Calu3 (cell line): Measurements from ENCODE around the gene LATS2. TPM values are rescaled to one million over a fixed set of nuclear protein-coding genes. Genes with fewer than 3 reads are reported as not detected.
A peak's percentile ranks its signal among the peaks of the same experiment; 100 is the strongest.
"Not testable (repeated sequence)": the region's sequence is repeated elsewhere in the genome, so short reads cannot be mapped to it uniquely, and the experiment has no call there.

Experiments used
- BruUV-seq: library from RNA; stranded (reverse); fragments of 400-500 nt; replicated peaks from 2 replicates; lab custom pipeline; 2021; lab: Mats Ljungman, UMichigan
- CTCF ChIA-PET: fragments of 300-600 bp; sonication (Branson Sonifier 250); formaldehyde crosslinking; loops from one replicate; lab custom pipeline; 2022; ENCODE audit warnings: antibody characterized with exemption; lab: Charles Lee
- DNase-seq: peaks from one replicate; pipeline ENCODE4 v3.0.0; 2022
- H3K27ac Mint-ChIP-seq: one replicate; pipeline ENCODE4 v1.8.0; 2022; ENCODE audit warnings: mixed read lengths; ENCODE audit not compliant: unreplicated experiment
- H3K27me3 Mint-ChIP-seq: one replicate; pipeline ENCODE4 v1.8.0; 2022; ENCODE audit warnings: mixed read lengths; ENCODE audit not compliant: unreplicated experiment
- H3K36me3 Mint-ChIP-seq: one replicate; pipeline ENCODE4 v1.8.0; 2022; ENCODE audit warnings: mild to moderate bottlenecking, moderate library complexity, mixed read lengths; ENCODE audit not compliant: insufficient read depth, unreplicated experiment
- H3K4me1 Mint-ChIP-seq: one replicate; pipeline ENCODE4 v1.8.0; 2022; ENCODE audit warnings: mild to moderate bottlenecking, low read depth, mixed read lengths; ENCODE audit not compliant: unreplicated experiment
- H3K4me3 Mint-ChIP-seq: one replicate; pipeline ENCODE4 v1.8.0; 2022; ENCODE audit warnings: mild to moderate bottlenecking, low read depth, moderate library complexity, mixed read lengths; ENCODE audit not compliant: unreplicated experiment
- H3K9me3 Mint-ChIP-seq: one replicate; pipeline ENCODE4 v1.8.0; 2022; ENCODE audit warnings: low read depth, mixed read lengths; ENCODE audit not compliant: unreplicated experiment
- CTCF ChIP-seq: fragments of 200-600 bp; IDR thresholded peaks from one replicate; pipeline ENCODE4 v1.8.0; 2022; ENCODE audit warnings: antibody characterized with exemption; ENCODE audit not compliant: unreplicated experiment
- intact Hi-C: fragments of 100-400 bp; cut with micrococcal nuclease; formaldehyde crosslinking; loops from one replicate; pipeline ENCODE4 v1.10.0; 2022; ENCODE audit not compliant: unreplicated experiment
- total RNA-seq: library from RNA; stranded (reverse); gene quantifications from 2 replicates; pipeline ENCODE4 v1.2.3, GENCODE V29; 2022

LATS2 gene
- total RNA-seq, 1 experiment from 2014 or later = 19.3 TPM

- Mint-ChIP-seq H3K9me3 (no peaks in the 10 kb centered on the region), H3K4me1 (peaks cover 8% of the 10 kb centered on the region), H3K27ac (peak overlapping the region; percentile 47), H3K36me3 (peaks cover 3% of the 10 kb centered on the region), H3K27me3 (no peaks in the 10 kb centered on the region), H3K4me3 (no peak overlapping the region)
- TF ChIP-seq CTCF = no peak
- TSS peak; percentile 22 for BruUV-seq
- intact Hi-C loops = no loop called here
- CTCF ChIA-PET = no interaction called here
- no peak for DNase-seq
Observed at GRCh38 chr13:20968745-20969144, 92.6 kb downstream of the LATS2 start.

DNA sequence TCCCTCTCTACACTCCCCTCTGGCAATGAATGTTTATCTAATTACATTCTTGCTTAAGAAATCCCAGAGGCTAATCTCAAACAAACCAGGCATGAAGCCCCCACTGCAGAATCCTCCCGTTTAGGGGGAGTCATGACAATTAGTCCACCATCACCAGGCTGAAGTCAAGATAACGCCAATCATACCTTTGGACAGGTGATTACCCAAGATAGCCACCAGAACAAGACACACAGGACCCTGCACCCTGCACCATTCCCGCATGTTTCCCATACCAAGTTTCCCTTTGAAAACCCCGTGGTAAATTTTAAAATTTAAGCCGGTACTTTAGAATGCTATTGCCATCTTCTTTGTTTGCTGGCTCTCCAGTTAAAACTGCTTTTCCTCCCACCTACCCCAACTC is 94.0 kb downstream of the LATS2 start:
- no peak for TF ChIP-seq CTCF
- no peak for DNase-seq
- no peaks in the 10 kb centered on the region for H3K36me3 Mint-ChIP-seq
- intact Hi-C loops = no loop called here
- H3K4me1 Mint-ChIP-seq = peaks cover 8% of the 10 kb centered on the region
- BruUV-seq = no TSS peak
- no peaks in the 10 kb centered on the region for H3K9me3 Mint-ChIP-seq
- no peak overlapping the region for H3K27ac Mint-ChIP-seq
- CTCF ChIA-PET = no interaction called here
- no peak overlapping the region for H3K4me3 Mint-ChIP-seq
- H3K27me3 Mint-ChIP-seq = no peaks in the 10 kb centered on the region

DNA sequence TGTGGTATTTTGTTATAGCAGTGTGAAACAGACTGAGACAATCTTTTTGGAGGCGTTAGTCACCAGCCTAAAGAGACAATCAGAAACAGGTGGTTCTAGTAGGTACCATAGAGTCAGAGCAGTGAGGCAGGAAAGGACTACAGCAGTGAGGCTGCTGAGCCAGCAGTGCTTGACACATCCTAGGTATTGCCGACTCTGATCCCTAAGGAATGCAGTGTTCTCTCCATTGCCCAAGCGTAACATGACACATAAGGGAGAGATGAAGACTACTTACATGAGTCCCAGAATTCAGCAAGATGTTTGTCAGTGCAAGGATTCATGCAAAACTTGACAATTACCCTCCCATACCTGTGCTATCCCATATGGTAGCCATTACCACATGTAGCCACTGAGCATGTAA is 96.5 kb downstream of the LATS2 start:
- intact Hi-C loops = no loop called here
- Mint-ChIP-seq H3K9me3 (no peaks in the 10 kb centered on the region), H3K36me3 (no peaks in the 10 kb centered on the region), H3K4me1 (peaks cover 17% of the 10 kb centered on the region), H3K27ac (no peak overlapping the region), H3K4me3 (no peak overlapping the region), H3K27me3 (no peaks in the 10 kb centered on the region)
- no TSS peak for BruUV-seq
- CTCF ChIA-PET = no interaction called here
- no peak for TF ChIP-seq CTCF
- no peak for DNase-seq

GRCh38 chr13:20961663-20962062 is 99.7 kb downstream of the LATS2 start:
- H3K9me3 Mint-ChIP-seq, DNase-seq, H3K4me3 Mint-ChIP-seq, H3K4me1 Mint-ChIP-seq, intact Hi-C loops, H3K27me3 Mint-ChIP-seq, H3K27ac Mint-ChIP-seq, H3K36me3 Mint-ChIP-seq, BruUV-seq: not testable (repeated sequence)
- CTCF ChIA-PET = interaction anchor here (0.7 kb wide), 1 partner anchor 1084 kb away, joined by 4 read pairs; no protein-coding TSS in a partner anchor

- CTCF ChIA-PET = no interaction called here
Observed at GRCh38 chr13:20960663-20961309, 100.6 kb downstream of the LATS2 start.

DNA sequence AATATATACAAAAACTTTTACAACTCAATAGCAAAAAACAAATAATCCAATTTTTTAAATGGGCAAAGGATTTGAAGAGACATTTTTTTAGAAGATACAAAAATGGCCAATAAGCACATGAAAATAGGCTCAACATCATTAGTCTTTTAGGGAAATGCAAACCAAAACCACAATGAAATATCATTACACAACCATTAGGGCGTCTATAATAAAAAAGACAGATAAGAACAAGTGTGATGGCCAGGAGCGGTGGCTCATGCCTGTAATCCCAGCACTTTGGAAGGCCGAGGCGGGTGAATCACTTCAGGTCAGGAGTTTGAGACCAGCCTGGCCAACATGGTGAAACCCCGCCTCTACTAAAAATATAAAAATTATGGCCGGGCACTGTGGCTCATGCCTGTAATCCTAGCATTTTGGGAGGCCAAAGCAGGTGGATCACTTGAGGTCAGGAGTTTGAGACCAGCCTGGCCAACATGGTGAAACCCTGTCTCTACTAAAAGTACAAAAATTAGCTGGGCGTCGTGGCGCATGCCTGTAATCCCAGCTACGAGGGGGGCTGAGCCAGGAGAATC is 104.3 kb downstream of the LATS2 start:
- DNase-seq, BruUV-seq, H3K27me3 Mint-ChIP-seq, H3K27ac Mint-ChIP-seq, H3K9me3 Mint-ChIP-seq, H3K4me3 Mint-ChIP-seq, H3K4me1 Mint-ChIP-seq, intact Hi-C loops, H3K36me3 Mint-ChIP-seq: not testable (repeated sequence)
- CTCF ChIA-PET = interaction anchor here (0.6 kb wide), 1 partner anchor 15 kb away, joined by 3 read pairs; no protein-coding TSS in a partner anchor

More at GRCh38 chr13:20960663-20961309, 100.6 kb downstream of the LATS2 start:
- H3K4me1 Mint-ChIP-seq = peaks cover 8% of the 10 kb centered on the region
- no peak for DNase-seq
- no peaks in the 10 kb centered on the region for H3K36me3 Mint-ChIP-seq
- intact Hi-C loops = no loop called here
- no TSS peak for BruUV-seq
- no peaks in the 10 kb centered on the region for H3K27me3 Mint-ChIP-seq
- H3K4me3 Mint-ChIP-seq = peak overlapping the region; percentile 31
- no peaks in the 10 kb centered on the region for H3K9me3 Mint-ChIP-seq
- H3K27ac Mint-ChIP-seq = no peak overlapping the region
- TF ChIP-seq CTCF = no peak
